HepG2 (cell line): Measurements from ENCODE around the gene COL27A1. TPM values are rescaled to one million over a fixed set of nuclear protein-coding genes. Genes with fewer than 3 reads are reported as not detected.

ENCODE experiments used
- HOXA7 ChIP-seq: sonication (generic); formaldehyde crosslinking; IDR thresholded peaks from 2 replicates; pipeline ENCODE4 v1.8.1; 2022; ENCODE audit warnings: mild to moderate bottlenecking, missing genetic modification reagents, moderate library complexity
- ZNF318 ChIP-seq: sonication (generic); formaldehyde crosslinking; IDR thresholded peaks from 2 replicates; pipeline ENCODE4 v1.4.0; 2020; ENCODE audit warnings: mild to moderate bottlenecking, missing genetic modification reagents
- ZNF609 ChIP-seq: sonication (generic); formaldehyde crosslinking; IDR thresholded peaks from 2 replicates; pipeline ENCODE4 v1.4.0; 2020; ENCODE audit warnings: mild to moderate bottlenecking, missing genetic modification reagents, borderline replicate concordance
- ZNF660 ChIP-seq: sonication (generic); formaldehyde crosslinking; IDR thresholded peaks from 2 replicates; pipeline ENCODE4 v1.5.1; 2020; ENCODE audit warnings: mild to moderate bottlenecking, low read depth, missing genetic modification reagents, borderline replicate concordance
- polyA plus RNA-seq, 8 experiments: library from polyadenylated mRNA; depleted of rRNA in 3 of 8; stranded (reverse) in 7 of 8; unstranded in 1 of 8; fragments of >200 nt; fragmentation: Illumina TruSeq in 4 of 8; extraction: Trizol in 4 of 8; gene quantifications; 2 replicates each; pipeline versions ENCODE4 v1.2.1 to v1.2.3, GENCODE V29; 2011 to 2016; ENCODE audit warnings: low read depth in 4 of 8, missing spikeins in 1 of 8, mixed read lengths in 1 of 8; ENCODE audit not compliant: insufficient read depth in 1 of 8
- total RNA-seq, 5 experiments: library from RNA; depleted of rRNA; stranded (reverse); fragments of >200 nt; fragmentation: Illumina TruSeq; extraction: Trizol; gene quantifications; 2 replicates each; pipeline ENCODE4 v1.2.3, GENCODE V29; 2016; ENCODE audit warnings: low read depth in 1 of 5
- TF ChIP-seq, protein P1 (sequence below): sonication (generic); formaldehyde crosslinking; IDR thresholded peaks from one replicate; pipeline ENCODE4 v1.5.1; 2020; ENCODE audit warnings: mild to moderate bottlenecking, missing genetic modification reagents; ENCODE audit errors: not compliant biosample characterization

The COL27A1 gene
- total and polyA plus RNA-seq, 2 of the 13 experiments (the other 11 are each of a cell fraction or from before 2014, with no cell fraction given), result 71.3 to 89.1 TPM

GRCh38 chr9:114156657-114157421, 1.5 kb downstream of the COL27A1 start (continued):
- no peak; the same call in 1 of the 2 replicates for TF ChIP-seq ZNF609 (CRISPR knock-in tag)
- no peak for TF ChIP-seq ZNF318 (CRISPR knock-in tag)
- TF ChIP-seq ZNF660 (CRISPR knock-in tag), result no peak
- TF ChIP-seq, protein P1, sequence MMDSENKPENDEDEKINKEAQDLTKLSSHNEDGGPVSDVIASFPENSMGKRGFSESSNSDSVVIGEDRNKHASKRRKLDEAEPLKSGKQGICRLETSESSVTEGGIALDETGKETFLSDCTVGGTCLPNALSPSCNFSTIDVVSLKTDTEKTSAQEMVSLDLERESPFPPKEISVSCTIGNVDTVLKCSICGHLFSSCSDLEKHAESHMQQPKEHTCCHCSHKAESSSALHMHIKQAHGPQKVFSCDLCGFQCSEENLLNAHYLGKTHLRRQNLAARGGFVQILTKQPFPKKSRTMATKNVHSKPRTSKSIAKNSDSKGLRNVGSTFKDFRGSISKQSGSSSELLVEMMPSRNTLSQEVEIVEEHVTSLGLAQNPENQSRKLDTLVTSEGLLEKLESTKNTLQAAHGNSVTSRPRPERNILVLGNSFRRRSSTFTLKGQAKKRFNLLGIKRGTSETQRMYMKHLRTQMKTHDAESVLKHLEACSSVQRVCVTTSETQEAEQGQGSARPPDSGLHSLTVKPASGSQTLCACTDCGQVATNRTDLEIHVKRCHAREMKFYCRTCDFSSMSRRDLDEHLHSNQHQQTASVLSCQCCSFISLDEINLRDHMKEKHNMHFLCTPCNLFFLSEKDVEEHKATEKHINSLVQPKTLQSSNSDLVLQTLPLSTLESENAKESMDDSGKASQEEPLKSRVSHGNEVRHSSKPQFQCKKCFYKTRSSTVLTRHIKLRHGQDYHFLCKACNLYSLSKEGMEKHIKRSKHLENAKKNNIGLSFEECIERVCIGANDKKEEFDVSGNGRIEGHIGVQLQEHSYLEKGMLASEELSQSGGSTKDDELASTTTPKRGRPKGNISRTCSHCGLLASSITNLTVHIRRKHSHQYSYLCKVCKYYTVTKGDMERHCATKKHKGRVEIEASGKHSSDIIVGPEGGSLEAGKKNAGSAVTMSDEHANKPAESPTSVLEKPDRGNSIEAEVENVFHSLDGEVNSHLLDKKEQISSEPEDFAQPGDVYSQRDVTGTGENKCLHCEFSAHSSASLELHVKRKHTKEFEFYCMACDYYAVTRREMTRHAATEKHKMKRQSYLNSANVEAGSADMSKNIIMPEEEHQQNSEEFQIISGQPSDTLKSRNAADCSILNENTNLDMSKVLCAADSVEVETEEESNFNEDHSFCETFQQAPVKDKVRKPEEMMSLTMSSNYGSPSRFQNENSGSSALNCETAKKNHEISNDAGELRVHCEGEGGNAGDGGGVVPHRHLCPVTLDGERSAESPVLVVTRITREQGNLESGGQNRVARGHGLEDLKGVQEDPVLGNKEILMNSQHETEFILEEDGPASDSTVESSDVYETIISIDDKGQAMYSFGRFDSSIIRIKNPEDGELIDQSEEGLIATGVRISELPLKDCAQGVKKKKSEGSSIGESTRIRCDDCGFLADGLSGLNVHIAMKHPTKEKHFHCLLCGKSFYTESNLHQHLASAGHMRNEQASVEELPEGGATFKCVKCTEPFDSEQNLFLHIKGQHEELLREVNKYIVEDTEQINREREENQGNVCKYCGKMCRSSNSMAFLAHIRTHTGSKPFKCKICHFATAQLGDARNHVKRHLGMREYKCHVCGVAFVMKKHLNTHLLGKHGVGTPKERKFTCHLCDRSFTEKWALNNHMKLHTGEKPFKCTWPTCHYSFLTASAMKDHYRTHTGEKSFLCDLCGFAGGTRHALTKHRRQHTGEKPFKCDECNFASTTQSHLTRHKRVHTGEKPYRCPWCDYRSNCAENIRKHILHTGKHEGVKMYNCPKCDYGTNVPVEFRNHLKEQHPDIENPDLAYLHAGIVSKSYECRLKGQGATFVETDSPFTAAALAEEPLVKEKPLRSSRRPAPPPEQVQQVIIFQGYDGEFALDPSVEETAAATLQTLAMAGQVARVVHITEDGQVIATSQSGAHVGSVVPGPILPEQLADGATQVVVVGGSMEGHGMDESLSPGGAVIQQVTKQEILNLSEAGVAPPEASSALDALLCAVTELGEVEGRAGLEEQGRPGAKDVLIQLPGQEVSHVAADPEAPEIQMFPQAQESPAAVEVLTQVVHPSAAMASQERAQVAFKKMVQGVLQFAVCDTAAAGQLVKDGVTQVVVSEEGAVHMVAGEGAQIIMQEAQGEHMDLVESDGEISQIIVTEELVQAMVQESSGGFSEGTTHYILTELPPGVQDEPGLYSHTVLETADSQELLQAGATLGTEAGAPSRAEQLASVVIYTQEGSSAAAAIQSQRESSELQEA (CRISPR knock-in tag), result no peak
- no peak for TF ChIP-seq HOXA7
